ENCODE measurements around the gene TIAL1. TPM values are rescaled to one million over a fixed set of nuclear protein-coding genes. Genes with fewer than 3 reads are reported as not detected.

Gene TIAL1
- total and polyA plus RNA-seq, 2 of the 4 experiments (the other 2 are of a cell fraction) = 28.0 to 83.5 TPM

- Histone ChIP-seq H3K27me3 (ENCODE audit: control insufficient read depth, insufficient read depth, low read length) (no peaks in the 10 kb centered on the region), H4K91ac (ENCODE audit: insufficient read depth, low read depth, low read length) (peak overlapping the region; percentile 81), H2BK15ac (ENCODE audit: low read depth, low read length) (peak overlapping the region; percentile 28; the same call in 1 of the 3 replicates), H3K9me3 (ENCODE audit: control insufficient read depth, insufficient read depth, low read length) (no peaks in the 10 kb centered on the region), H4K20me1 (ENCODE audit: insufficient read depth, low read length) (peaks cover 16% of the 10 kb centered on the region; the same call in 1 of the 2 replicates), H2BK5ac (ENCODE audit: low read depth, low read length, poor library complexity, severe bottlenecking) (no peak overlapping the region), H2AK9ac (replicated peaks; ENCODE audit: low read depth, low read length, poor library complexity) (no peak overlapping the region), H3K9ac (ENCODE audit: low read depth, low read length) (no peak overlapping the region), H2BK120ac (ENCODE audit: low read depth, low read length) (peak overlapping the region; percentile 66), H3K4ac (ENCODE audit: low read depth, low read length) (peak overlapping the region; percentile 89), H3K23ac (ENCODE audit: low read depth, low read length) (peak overlapping the region; percentile 41; the same call in 1 of the 2 replicates), H3K18ac (ENCODE audit: low read depth, low read length) (peak overlapping the region; percentile 63), H3K56ac (ENCODE audit: extremely low read depth, insufficient read depth, low read length) (no peak overlapping the region), H3K4me3 (ENCODE audit: insufficient read depth, low read depth, low read length) (no peak overlapping the region), H2AK5ac (ENCODE audit: low read depth, low read length) (peak overlapping the region; percentile 32; the same call in 1 of the 2 replicates), H3K4me1 (ENCODE audit: control insufficient read depth, insufficient read depth, low read length) (peaks cover 25% of the 10 kb centered on the region), H2BK20ac (ENCODE audit: low read depth, low read length) (peak overlapping the region; percentile 86), H3K79me1 (ENCODE audit: low read depth in 1 of 2, low read length in 2 of 2) (peaks cover 26 to 88% of the 10 kb centered on the region in 2 experiments), H4K5ac (ENCODE audit: low read depth, low read length) (peak overlapping the region; percentile 44; the same call in 1 of the 2 replicates), H2AFZ (replicated peaks; ENCODE audit: low read length, poor library complexity) (no peak overlapping the region), H3K9me1 (ENCODE audit: insufficient read depth, low read length) (peaks cover 38% of the 10 kb centered on the region), H4K8ac (ENCODE audit: low read depth in 2 of 2, low read length in 2 of 2) (peak overlapping the region in 1 of 2 experiments; percentile 51; a peak in 1 of 4 replicates), H3K27ac (ENCODE audit: insufficient read depth, low read length) (peak overlapping the region; percentile 72; the same call in 1 of the 2 replicates), H3K36me3 (ENCODE audit: control insufficient read depth, insufficient read depth, low read length) (peaks cover 37% of the 10 kb centered on the region), H3K14ac (replicated peaks; ENCODE audit: low read depth, low read length) (peak overlapping the region; percentile 57; the same call in 1 of the 2 replicates), H3K4me2 (ENCODE audit: low read depth, low read length) (no peak overlapping the region; the same call in 1 of the 2 replicates)
- in situ Hi-C loops (cut with MboI; ENCODE audit: low sequenced_read_pairs) (no loop called here), intact Hi-C loops (cut with micrococcal nuclease) (no loop called here), dilution Hi-C loops (cut with HindIII; ENCODE audit: low sequenced_read_pairs, unreplicated experiment) (no loop called here)
- ATAC-seq (ENCODE audit: low read depth) = no peak
- BruUV-seq (replicated peaks) = no TSS peak
- 89% methylated on average over 5 of the region's 5 CpGs; no CpG with 5 or more reads in 1 of the 2 experiments for WGBS, 2 experiments (ENCODE audit: extremely low coverage in 2 of 2, insufficient read length in 1 of 2)
- CTCF ChIA-PET = no interaction called here
- DNase-seq = no peak
- TF ChIP-seq CEBPB (IDR thresholded peaks at IDR 0.05; ENCODE audit: low read depth, low read length) (no peak), RCOR1 (IDR thresholded peaks at IDR 0.05; ENCODE audit: insufficient replicate concordance, low read length) (no peak), RAD21 (IDR thresholded peaks at IDR 0.05; ENCODE audit: low read length) (no peak), CTCF (conservative IDR thresholded peaks at IDR 0.05; ENCODE audit: low read depth, low read length) (no peak), USF2 (IDR thresholded peaks at IDR 0.05; ENCODE audit: low read depth, low read length) (no peak), MAFK (IDR thresholded peaks at IDR 0.05; ENCODE audit: low read depth, low read length) (no peak), RFX5 (IDR thresholded peaks at IDR 0.05; ENCODE audit: low read depth, low read length) (no peak), NFE2L2 (IDR thresholded peaks at IDR 0.05; ENCODE audit: low read depth, low read length) (no peak), FOS (IDR thresholded peaks at IDR 0.05; ENCODE audit: low read depth, low read length) (no peak), POLR2A (IDR thresholded peaks at IDR 0.05; ENCODE audit: low read depth, low read length) (no peak), ELK1 (IDR thresholded peaks at IDR 0.05; ENCODE audit: borderline replicate concordance, low read depth, low read length) (no peak)
- POLR2A ChIA-PET (ENCODE audit: unreplicated experiment) = no interaction called here
These were observed 71.6 kb downstream of the TIAL1 start for GRCh38 chr10:119525116-119525515.

Measured in IMR-90 (cell line).